HG03175 (cell line): ENCODE results near the gene TSTD2.
"Not testable (repeated sequence)": the region's sequence is repeated elsewhere in the genome, so short reads cannot be mapped to it uniquely, and the experiment has no call there.

ENCODE experiments used
- ATAC-seq: cut with Tn5 transposase; IDR thresholded peaks from one replicate; pipeline ENCODE4 v1.9.1; 2021; ENCODE audit warnings: mild to moderate bottlenecking, moderate library complexity; ENCODE audit not compliant: unreplicated experiment

The TSTD2 gene

DNA sequence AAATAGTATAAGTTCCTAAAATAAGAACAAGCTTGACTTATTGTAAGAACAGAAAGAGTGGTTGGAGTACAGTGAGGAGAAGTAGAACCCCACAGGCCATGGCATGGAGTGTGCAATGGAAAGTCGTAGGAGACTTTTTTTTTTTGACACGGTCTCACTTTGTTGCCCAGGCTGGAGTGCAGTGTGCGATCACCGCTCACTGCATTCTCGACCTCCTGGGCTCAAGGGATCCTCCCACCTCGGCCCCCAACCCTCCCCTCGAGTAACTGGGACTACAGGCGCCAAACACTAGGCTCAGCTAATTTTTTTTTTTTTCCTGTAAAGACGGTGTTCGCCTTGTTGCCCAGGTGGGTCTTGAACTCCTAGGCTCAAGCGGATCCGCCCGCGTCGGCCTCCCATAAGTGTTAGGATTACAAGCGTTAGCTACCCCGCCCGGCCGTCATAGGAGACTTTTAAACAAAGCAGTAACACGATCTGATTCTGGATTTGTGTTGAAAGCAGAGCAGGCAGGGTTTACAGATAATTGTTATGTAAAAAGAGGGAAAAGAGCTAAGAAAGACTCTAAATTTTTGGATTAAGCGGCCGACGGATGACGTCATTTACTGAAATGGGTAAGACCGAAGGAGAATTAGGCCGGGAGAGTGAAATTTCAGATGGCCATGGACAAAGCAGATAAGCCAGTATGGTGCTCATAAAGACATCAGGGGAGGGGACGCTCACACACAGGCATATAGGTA lies 752 bp downstream of the TSTD2 start:
- ATAC-seq, result peak; percentile 4

DNA sequence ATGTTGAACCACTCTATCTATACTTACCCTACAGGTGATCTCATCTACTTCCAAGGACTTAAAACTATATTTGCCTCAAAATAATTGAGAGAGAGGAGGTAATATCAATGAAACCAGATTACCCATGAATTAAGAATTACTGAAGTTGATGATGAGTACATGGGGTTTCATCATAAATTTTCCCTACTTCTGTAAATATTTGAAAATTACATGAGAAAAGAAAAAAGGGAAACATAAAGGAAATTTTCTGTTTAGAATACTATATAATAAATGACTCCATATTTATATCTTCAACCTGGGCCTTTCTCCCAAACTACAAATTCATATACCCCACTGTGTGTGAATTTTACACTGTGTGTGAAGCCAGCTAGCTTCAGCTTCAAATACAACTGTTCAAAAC lies 2.6 kb downstream of the TSTD2 start:
- no peak for ATAC-seq

DNA sequence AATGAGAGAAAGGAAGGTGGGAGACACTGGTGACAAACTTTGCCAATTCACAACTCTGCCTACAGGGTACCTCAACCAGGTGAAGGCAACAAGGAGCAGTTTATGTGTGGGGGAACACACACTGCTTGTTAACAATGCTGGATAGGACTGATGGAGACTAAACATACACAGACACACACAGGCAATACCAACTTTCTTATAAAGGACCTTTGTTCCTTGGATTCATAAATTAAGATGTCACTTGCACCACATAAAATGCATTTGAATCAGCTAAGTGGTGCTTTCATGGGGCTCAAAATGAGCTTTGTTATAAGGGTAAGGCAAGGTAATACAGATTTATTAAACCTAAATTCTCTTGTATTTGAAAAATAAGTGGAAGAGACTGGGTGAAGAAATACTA lies 4.0 kb downstream of the TSTD2 start:
- ATAC-seq, result no peak

DNA sequence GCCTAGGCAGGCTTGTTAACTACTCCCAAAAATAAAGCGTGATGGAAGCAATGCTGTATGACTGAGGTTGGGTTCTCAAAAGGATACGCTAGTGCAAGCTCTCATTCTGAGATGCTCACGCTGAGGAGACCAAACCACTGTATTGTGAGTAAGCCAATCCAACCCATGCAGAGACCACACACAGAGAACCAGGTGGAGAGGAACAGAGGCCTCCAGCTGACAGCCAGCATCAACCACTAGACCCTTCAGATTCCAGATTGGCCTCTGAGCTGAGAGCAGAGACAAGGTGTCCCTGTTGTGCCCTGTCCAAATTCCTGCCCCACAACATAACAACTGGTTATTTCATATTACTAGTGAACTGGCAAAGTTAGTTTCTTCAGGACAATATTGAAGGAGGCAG lies 4.5 kb downstream of the TSTD2 start:
- no peak for ATAC-seq

DNA sequence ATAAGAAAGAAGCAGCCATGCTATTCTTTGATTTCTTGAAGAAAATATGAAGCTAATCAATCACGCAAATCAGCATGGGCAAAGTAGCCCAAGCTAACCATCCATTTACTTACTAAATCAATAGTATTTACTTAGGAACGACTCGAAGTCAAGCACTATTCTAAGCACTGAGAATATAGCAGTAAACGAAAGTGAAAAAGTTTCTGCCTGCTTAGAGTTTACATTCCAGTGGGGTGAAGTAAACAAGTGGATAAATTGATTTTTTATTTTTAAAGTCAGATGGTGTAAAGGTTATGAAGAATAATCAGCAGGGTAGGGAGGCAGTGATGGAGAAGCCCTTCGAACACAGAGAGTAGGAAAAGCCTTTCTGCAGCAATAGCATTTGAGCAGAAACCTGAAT lies 5.5 kb downstream of the TSTD2 start:
- ATAC-seq, result no peak

DNA sequence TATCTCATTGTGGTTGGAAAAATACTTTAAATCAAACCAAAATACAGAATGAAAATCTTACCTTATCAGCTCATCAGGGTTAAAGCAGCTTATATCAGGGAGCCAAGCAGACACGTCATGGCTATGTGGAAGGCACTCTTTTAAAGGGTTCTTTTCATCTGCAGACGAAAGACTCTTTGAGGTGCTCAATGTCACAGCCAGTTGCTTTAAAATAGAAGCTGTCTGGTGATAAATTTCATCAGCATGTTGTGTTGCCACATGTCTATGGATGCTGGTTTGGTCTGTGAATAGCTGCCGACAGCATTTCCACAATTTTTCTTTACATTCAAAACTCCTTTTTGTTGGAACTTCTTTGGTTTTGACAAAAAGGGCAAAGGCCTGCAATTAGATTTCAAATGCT lies 7.5 kb downstream of the TSTD2 start:
- no peak for ATAC-seq

DNA sequence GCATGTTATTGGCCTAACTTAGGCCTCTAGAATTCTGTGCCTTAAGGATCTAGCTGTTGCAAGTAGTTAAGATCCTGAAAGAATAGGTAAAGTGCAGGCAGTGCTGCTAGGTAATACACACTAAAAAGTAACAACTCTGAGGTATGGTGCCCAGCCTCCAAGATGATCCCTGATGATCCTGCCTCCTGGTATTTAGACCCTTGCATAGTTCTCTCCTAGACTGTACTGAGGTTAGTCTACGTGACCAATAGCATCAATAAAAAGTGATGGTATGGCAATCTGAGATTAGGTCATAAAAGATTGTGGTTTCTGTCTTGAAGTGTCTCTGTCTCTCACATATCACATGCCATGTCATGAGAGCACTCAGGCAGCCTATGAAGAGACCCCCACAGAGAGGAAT lies 9.2 kb downstream of the TSTD2 start:
- no peak for ATAC-seq

DNA sequence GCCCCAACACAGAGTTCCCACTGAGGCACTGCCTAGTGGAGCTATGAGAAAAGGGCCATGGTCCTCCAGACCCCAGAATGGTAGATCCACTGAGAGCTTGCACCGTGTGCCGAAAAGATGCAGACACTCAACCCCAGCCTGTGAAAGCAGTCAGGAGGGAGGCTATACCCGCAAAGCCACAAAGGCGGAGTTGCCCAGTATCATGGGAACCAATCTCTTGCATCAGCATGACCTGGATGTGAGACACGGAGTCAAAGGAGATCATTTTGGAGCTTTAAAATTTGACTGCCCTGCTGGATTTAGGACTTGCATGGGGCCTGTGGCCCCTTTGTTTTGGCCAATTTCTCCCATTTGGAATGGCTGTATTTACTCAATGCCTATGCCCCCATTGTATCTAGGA lies 10.7 kb downstream of the TSTD2 start:
- not testable (repeated sequence) for ATAC-seq

DNA sequence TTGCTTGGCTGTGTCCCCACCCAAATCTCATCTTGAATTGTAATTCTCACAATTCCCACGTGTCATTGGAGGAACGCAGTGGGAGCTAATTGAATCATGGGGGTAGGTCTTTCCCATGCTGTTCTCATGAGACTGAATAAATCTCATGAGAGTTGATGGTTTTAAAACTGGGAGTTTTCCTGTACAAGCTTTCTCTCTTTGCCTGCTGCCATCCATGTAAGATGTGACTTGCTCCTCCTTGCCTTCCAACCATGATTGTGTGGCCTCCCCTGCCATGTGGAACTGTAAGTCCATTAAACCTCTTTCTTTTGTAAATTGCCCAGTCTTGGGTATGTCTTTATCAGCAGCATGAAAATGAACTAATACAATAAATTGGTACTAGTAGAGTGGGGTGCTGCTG lies 13.1 kb downstream of the TSTD2 start:
- not testable (repeated sequence) for ATAC-seq

DNA sequence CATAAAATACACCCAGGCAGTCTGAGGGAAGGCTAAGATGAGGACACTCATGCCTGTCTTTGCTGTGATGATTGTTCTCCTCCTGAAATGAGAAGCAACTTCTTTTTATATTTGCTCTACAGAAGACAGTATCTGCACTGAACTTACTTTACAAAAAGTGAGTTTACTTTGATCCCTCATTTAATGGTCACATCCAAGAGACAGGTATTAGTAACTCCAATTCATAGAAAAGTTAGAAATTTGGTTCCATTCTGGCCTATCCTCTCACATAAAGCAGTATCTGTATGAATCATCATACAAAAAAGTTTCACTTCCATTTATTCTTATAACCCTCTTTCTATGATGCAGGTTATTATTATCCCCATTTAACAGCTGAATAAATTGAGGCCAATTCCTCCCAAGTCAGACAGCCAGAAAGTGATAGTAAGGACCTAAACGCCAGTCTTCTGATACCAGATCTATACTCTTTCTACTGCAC lies 15.2 kb downstream of the TSTD2 start:
- ATAC-seq, result no peak

DNA sequence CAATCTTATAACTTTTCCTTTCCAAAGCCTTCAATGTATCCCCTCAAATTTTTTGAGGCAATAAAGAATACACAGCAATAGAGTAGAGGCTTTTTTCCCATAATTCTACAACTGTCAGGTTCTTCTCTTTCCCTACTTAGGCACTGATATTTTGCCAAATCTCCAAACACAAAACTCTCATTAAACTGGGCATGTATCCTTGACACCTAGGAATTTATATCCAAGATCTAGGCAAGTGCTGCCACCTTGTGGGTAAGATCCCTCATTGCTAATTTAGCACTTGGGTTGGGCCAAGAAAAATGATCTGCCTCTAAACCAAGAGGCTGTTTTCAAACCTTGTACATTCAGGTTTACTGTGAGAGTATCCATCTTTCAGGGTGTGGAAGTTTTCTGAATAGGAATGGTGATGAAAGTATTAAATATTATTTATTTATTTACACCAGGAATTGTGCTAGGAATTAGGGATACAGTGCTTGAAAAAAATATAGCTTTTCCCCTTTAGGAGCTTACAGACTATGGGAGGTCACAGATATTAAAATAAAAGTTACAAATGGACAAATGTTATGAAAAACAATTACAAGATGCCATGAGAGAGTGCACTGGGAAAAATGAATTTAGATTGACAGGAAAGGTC lies 17.6 kb downstream of the TSTD2 start:
- no peak for ATAC-seq

DNA sequence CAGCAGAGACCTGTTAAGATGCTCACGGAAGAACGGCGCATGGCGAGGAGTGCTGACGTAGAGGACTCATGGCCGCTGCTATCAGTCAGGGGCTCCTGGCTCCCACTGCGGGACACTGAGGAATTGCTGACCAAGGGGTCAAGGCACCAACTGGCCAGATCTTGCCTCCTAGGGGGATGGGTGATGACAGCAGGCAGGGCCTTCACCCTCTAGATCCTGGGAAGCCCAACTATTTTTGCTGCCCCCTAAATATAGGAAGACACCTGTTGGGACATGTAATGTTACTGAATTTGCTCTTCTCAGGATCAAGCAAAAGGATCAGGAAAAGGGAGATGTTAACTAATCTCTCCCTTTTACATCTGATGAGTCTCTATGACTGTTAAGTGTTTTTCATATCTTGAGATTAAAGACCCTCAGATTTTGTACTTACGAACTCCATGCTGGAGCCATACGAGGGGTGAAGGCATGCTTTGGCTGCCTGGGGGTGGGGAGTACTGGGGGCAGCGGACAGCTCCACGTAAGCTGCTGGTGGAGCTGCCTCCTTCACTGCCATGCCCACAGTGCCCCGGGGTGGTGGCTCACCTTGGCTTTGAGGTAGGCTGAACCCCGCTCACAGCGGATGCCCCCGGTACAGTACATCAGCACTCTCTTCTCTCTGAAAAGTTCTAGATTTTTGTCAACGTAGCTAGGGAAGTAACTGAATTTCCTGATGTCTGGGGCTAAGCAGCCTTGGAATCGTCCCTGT lies 28.1 kb downstream of the TSTD2 start:
- ATAC-seq, result no peak

DNA sequence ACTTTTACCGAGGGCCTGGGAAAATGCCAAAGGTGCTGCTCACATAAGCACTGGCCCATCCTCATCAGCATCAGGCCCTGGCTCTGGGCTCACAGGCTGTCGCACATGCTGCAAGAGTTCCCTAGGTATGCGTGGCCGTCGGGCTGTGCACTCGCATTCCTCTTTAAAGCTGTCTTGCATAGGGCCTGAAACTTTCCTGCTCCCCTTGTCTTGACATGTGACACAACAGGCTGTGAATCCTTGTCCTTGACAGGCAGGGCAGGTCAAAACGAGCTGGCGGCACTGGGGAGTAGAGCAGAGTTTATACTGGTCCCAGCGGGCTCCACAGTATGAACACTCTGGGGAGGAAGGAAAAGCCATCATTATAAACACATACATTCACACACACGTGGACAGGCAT lies 30.7 kb downstream of the TSTD2 start:
- ATAC-seq, result no peak

DNA sequence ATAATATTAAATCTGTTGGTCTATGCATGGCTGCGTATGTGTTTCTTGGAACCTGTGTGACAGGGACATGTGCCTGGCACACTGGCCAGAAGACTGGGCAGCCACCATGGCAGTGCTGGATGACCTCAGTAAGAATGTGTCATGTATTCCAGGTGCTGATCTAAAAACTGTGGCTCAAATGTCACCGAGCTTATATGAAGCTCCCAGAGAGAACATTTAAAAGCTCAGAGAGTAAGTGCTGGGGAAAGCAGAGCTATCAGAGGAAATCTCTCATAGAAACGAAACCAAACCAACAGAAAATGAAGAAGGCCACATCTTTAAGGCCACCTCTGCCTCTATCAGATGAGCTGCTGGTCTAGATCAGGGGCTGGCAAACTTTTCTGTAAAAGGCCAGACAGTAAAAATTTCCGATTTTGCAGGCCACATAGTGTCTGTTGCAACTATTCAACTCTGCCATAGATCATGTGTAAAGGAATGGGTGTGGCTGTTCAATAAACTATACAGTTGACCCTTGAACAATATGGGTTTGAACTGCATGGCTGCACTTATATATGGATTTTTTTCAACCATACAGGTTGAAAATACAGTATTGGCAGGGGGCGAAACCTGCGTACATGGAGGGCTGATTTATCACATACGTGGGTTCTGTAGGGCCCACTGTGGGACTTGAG lies 31.8 kb downstream of the TSTD2 start:
- no peak for ATAC-seq

DNA sequence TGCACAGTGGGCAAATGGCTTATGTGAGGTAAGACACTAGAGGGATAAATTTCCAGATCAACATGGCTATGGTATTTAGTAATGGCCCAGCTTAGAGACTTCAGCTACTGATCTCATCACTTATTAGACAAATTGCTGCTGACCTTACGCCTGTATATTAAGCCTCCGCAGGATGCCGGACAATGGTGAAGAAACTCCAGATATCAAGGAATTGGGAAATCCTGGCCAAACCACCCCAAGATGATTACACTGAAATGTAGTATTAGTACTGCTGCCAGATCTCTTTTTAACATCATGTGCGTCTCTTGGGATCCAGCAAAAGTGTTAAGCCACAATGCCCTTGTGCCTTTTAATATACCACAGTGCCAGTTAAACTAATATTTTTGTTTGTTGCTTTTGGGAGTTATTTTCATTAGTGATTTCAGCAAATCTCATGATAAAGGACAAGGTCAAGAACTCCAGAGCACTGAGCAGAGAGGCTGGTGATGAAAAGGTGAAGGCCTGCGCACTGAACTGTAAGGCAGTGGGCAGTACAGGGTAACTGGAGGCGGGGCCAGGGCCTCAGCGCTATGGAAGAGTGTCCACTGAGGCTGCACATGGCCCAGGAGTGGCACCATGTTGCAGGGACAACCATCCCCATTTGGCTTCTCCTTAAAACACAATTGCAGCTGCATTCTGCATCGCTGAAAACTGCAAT lies 32.5 kb downstream of the TSTD2 start:
- ATAC-seq, result no peak

DNA sequence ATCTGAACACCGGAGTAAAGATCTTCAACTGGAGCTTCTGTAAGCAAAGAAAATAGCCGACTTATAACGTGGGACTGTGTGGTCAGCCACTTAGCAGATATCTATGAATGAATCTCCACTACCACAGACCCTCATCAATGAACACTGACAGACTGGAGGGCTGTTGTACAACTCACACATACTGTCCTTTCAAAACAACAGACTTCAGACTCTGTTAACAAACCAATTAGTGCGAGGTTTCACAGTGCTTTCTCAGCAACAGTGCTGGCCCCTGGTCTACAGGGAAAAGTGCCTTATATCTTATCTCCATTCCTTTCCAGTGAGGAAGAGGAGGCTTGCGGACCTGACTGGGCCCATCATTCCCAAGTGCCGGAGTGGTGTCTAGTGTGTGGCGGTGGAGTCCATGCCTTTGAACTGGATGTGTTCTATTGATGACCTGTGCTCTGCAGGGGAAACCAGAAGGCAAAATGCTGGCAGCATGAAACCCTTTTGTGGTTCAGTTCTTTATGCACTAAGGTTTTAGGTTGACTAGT lies 33.8 kb downstream of the TSTD2 start:
- ATAC-seq, result no peak

DNA sequence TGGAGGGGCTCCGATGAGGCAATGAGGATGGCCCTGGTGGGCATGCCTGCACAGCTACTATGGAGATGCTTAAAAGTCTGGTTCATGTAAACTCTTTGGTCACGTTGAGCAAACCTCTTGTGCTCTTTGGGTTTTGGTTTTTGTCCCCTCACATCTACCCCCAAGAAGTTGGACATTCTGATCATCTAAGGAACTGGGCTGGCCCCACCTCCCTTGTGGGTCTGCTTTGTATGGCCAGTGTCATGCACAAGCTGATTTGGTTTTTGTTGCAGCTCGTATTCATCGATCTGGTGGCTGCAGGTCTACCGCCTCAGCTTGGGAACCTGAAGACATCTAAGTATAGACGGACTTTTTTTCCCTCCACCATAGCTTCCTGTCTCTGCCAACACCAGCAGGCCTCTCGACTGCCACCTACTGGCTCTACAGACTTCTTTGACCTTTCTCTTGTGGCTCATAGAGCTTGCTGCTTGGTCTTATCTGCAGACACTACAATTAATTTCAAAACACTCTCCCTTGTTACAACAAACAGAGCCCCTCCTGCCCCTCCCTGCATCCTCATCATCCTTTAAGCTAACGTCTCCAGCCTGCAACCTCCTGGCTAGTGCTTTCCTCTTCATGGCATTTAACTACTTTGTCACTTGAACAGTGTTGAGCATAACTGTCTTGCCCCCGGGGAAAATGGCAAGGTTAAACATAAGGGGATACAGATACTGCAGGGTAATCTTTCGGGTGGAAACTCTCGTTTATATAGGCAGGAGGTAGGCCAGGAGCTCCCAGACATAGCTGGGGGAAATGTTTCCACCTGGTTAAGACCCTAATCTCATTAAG lies 34.5 kb downstream of the TSTD2 start:
- ATAC-seq, result peak; percentile 81

DNA sequence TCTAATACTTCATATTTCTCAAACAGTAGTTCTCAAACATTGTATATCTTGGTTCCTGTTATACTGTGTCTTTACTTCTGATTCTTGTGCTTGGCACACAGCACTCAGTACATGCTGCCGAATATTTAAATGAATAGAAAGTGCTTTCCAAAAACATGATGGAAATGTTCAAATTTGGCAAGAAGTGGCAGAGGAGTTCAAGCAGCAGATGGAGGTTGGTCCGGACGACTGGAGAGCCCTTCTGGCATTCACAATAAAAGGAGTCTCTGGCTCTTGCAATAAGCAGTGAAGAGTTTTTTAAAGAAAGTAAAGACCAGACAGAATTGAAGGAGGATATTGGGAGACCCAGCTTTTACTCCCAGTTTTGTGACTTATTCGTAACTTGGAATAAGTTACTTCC lies 36.3 kb downstream of the TSTD2 start:
- no peak for ATAC-seq

DNA sequence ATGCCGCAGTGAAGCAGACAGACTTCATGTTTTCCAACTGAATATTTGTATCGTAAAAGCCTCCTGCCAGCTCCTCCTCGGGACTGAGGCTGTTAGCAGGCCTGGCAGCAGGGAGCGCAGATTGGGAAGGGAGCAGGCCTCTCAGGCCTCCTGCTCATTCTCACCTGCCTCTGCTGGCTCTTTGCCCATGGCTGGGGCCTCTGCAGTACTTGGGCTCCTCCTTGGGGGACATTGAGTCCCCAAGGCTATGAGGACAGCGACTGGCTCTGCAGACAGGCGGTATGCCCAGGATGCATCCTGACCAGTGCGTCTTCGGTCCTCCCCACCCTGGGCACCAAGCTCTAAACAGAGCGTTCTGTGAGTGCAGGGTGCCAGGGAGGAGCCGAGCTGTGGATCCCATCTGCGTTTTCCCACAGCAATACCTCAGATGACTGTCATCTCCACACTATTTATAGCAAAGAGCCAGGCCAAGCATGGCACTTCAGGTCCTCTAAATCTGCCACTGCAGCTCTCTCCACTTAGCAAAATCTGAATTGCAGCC lies 38.7 kb downstream of the TSTD2 start:
- no peak for ATAC-seq
